ENCODE data around the gene WNT7A.

The WNT7A gene

DNA sequence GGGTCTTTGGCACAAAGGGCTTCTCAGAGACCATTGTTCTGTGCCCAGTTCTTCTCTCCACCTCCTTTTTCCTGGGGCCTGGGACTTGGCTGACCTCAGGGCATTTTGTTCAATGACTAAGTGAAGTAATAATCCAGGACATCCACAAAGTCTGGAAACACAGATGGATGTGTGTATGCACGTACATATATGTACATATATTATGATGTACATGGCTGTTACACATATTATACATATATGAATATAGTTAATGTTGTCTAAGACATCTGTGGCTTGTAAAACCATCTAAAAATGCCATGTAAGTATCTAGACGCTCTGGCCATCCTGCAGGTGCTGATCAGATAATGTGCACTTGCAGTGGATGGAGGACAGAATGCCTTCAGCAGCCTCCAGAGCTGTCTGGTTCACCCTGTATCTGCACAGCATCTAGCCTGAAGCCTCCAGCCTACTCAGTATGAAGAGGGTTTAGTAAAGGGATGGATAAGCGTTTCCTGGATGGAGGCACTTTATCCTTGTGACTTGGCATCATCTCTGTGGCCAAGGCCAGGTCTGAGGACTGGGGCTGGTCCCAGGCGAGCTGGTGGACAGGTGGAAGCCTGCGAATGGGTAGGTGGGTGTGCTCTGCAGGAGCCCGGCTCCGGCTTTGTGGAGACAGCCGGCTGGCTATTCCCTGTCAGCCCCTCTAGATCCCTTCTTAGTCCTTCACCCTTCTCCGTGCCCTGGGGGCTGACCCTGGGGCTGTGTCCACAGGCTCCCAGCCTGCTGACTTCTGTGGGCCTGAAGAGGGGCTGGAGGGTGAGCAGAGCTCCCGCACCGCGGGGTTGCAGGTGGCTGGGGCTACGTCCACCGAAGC, 88.4 kb downstream of the WNT7A start:
- no peak for DNase-seq

DNA sequence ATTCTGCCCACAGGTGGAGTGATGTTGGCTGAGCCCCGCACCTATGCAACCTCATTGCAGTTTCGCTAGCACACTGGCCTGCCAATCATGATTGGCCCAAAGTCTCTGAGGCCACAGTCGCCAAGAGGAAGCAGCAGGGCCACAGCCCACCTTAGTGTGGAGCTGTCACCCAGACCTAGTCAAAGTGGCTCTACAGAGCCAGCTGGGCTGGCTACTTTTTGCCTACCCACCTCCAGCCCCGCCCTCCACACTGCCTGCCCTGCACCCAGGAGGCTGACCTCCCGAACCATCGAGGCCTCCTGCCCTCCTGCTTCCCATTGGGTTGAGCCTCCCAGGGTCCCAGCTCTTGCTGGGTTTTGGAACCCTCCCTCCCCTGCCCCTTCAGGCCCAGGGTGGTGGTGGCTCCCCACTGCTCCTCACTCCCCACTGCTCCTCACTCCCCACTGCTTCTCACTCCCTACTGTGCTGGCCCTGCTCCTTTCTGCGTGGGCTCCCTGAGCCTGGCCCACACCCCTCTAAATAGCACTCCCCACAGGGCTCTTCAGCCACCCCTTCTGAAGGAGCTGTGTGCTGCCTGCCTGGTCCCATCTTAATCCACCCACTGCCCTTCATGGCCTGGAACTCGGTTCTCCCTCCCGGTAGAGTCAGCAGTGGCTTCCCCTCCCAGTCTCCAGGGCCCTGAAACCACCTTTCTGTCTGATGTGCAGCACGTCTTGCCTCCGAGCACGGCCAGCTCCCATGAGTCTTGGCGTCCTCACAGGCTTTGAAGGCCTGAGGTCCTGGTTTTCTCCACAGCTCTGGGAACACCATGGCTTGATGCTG, 89.3 kb downstream of the WNT7A start:
- no peak for DNase-seq

DNA sequence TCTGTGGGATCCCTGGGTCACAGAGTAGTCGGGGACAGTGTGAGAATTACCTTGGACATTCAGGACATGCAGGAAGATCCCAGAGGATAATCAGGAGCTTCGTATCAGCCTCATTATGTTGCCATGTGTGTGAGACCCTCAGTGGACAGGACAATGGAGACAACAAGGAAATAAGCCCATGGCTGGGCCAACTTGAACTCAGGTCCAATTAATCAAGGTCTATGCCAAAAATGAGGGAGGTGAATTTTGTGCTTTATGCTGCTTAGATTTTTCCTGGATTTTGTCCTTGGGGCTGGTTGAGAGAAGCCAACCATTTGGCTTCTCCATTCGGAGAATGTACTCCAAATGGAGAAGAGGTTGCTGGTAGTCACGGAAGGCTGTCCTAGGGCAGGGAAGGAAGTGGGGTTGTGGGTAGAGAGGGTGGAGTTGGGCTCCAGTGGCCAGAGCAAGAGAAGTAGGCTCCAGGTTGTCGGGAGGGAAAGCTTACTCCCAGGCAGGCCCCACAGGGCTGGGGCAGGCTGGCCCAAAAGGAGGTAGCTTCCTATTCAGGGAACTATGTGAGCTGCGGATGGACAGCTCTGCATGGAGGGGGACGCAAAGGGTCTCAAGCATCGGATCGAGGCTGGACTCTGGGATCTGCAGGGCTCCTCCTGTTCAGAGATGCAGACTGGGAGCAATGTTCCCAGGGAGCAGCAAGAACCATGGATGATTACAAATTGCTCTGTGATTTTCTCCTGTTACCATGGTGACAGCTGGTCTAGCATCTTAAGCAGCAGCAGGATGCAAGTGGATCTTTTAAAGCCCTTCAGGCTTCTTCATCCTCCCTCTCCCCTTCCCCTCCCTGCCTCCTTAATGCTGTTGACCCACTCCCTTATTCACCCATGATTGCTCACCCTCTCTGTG, 91.1 kb downstream of the WNT7A start:
- no peak for DNase-seq

DNA sequence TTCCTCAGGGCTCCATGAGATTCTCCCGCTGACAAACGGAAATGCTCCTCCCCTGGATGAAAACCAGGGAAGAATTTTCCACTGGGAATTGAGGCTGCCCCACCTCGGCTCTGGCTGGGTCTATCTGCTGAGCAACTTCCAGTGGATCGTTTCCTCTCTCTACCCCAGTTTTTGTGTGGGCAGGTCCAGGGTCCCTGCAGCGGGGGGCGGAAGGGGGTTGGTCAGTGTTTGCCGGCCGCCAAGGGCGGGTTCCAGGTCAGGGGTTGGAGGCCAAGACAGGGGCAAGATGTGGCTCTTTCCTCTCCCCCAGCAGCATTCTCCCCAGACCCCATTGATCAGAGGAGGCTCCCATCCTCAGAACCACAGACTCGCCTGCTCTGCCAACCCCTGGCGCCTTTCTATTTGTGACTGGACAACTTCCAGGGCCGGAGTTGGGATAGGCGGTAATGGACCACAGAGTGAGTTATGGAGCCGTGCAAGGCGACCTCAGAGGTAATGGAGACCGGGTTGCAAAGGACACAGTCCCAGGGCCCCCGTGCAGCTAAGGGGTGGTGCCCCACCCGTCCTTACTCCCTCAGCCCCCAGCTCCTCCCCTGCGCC, 92.2 kb downstream of the WNT7A start:
- no peak for DNase-seq

DNA sequence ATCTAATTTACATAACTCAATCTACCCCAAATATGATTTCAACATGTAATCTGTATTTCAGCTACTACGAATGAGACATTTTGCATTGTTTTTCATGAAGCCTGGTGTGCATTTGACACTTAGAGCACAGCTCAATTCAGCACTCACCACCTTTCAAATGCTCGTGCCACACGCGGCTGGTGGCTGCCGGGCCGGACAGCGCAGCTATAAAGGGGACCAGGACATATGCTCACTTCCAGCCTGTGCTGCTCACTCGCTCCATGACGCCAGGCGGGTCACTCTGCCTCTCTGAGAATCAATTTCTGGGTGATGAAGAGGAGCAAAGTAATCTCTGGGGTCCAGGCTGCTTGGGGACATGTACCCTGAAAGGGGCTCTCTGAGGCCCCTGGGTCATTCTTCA, 93.1 kb downstream of the WNT7A start:
- DNase-seq: no peak

DNA sequence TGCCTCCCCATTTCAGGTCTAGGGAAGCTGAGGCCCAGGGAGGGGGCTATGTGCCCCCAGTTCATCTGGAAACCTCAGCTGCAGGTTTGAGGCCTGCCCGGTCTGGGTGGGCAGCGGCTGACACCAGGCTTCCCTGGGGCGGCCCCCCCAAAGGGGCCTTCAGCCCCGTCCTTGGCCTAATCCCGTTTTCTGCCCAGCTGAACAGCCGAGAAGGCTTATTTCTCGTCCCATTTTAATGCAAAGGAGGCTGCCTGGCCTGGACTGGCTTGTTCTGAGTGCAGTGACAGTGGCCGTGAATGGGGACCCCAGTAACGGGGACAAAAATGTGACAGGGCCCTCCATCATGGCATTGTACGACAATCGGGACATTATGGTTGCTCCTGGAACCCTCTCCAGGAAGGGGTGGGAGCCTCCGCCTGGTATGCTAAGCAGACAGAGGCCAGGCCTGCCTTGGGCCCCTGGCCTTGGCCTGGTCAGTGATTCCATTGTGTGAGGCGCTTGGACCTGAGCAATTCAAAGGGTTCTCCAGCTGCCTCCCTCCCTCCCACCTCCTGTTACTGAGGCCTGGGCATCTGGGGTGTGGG, 93.9 kb downstream of the WNT7A start:
- DNase-seq: no peak

DNA sequence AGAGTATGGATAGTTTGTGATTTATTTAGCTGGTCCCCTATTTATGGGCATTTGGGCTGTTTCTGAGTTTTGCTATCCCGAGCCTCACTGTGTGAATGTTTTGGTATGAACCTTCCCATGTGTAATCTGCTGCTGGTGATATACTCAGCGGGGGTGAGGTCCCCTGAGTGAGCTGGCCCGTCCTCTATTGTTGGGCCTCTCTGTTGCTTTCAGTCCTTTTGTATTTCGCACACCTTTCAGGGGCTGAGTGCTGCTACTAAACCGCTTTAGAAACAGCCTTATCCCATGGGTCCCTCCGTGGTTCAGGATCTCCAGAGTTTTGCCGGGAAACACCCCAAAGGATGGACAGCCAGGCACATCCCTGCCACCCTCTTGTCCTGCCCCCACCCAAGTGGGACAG, 94.5 kb downstream of the WNT7A start:
- no peak for DNase-seq

DNA sequence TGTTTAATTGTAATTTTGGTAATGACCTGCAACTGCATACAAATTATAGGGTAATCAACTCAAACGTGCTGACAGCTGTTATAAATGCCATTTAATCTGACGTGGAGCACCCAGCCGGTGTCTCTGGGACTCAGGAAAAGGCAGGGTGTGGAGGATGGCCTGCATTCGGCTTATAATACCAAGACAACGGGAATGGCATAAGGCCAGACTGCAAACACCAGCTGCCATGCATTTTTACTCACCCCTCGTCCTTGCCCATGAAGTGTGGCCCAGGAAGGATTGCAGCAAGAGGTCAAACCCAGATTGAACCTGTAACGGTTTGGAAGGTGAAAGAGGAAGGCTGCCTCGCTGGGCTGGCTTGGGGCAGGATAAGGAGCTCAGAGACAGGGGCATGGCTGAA, 96.4 kb downstream of the WNT7A start:
- no peak for DNase-seq

DNA sequence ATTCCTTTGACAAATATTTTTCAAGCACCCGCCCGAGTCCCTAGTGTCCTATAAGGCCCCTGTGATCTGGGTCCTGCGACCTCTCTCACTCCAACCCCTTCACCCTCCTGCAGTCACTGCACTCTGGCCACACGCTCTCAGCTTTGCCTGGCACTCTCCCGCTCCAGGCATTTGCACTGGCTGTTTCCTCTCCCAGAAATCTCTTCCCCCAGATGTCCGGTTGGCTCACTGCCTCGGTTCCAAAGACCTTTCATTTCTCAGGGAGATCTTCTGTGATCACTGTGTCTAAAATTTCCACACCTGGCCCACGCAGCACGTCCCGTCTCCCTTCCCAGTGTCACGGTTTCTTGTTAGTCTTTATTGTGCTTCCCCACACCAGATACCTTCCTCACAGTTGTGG, 97.4 kb downstream of the WNT7A start:
- DNase-seq: no peak

DNA sequence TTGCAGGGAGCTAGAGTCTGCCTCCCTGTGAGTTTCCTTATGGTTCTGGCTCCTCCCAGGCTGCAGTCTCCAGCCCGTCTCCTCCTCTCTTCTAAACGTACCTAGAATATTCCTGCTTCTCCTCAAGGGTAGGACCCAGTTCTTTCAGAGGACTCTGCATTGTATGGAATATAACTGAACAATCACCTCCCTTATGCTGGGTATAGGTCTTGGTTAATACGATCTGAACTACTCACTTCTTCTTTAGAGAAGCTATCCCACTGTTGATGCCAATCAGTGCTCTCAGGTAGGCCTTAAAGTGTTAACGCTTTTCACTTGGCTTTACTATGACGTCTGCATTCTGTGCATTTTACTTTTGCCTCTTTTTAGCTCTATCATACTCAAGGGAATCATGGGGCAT, 98.5 kb downstream of the WNT7A start:
- no peak for DNase-seq

DNA sequence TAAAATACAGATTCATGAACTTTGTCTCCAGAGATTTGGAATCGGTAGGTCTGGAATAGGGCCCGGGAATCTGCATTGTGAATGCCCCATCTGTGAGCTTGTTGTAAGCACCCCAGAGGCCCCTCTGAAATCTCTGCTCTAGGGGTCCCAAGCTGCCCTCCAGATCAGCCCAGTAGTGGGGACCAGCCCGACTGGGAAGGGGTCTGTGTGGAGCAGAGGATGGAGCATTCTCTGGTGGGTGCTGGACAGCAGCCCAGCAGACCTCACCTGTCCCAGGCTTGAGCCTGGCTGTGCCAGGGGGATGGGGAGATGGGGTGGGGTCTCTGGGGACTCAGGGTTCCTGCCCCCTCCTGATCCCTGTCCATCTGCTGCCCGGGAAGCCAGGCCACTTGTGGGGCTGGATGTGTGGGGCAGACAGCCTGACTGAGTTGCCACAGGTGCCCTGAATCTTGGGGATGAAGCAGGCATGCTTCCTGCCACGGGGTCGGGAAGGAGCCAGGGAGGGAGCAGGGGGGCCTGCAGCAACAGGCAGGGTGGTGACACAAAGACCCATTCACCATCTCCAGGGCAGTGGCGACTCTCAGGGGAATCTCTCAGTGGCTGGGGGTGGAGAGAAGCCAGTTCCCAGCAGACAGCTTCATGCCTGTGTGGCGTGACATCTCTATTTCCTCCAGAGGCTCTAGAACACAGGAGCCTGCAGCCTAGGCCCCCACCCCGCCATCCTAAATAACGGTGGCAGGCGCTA, 99.3 kb downstream of the WNT7A start:
- no peak for DNase-seq

DNA sequence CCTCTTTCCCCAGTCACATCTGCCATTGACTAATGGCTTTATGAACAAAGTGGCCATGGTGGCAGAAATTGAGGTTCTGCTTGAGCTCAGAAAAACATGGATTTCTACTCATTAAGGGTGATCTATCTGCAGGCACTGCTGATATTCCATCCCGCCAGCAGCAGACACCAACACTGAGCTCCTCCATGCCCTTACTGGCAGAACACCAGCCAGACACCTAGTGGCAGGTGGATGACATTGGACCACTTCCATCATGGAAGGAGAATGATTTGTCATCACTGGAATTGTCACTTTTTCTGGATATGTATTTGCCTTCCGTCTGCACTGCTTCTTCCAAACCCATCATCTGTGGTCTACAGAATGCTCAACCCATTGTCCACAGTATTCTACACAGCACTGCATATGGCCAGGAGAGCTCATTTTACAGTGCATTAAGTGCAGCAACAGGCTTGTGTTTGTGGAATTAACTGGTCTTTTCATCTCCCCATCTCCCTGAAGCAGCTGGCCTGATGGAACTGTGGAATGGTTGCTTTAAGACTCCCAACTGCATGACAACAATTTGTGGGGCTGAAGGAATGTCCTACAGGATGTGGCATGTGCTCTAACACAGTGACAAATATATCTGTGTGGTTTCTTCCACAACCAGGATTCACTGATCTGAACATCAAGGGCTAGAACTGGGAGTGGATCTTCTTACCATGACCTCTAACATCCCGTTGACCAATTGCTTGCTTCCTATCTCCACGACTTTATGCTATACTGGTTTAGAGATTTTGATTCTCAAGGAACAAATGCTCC, 103.4 kb downstream of the WNT7A start:
- no peak for DNase-seq

DNA sequence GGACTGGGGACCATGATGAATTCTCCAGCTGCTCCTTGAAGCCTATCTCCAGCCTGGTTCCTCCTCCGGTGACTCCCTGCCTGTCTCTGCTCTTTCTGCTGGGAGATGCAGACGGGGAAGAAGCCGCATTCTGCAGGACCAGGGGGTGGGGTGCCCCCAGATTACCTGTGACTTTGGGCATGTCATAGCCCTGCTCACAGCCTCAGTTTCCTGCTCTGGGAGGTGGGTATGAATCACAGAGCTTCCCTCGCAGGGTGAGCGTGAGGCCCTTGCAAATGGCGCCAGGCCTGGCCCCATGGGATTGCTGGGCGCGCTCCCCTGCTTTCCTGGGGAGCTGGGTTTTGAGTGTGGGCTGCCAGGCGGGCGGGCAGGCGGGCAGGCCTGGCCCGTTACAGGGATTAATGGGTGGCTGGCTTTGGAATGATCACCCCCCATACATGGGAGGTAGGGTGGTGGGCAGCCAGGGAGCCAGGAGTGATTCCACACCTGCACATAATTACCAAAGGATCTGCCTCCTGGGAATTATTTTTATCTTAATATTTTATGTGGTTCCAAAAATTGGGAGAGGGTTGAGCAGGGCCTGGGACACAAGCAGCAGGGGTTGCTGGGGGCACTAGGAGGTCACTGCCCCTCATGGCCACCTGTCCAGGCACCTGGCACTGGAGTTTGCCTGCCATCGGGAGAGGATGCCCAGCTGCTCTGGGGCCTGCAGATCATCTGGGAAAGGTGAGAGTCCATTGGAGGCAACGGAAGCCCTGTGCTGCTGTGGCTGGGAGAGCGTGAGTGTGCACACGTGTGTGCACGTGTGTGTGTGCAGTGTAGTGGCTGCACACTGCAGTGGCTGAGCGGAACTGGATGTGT, 106.8 kb downstream of the WNT7A start:
- DNase-seq: no peak

DNA sequence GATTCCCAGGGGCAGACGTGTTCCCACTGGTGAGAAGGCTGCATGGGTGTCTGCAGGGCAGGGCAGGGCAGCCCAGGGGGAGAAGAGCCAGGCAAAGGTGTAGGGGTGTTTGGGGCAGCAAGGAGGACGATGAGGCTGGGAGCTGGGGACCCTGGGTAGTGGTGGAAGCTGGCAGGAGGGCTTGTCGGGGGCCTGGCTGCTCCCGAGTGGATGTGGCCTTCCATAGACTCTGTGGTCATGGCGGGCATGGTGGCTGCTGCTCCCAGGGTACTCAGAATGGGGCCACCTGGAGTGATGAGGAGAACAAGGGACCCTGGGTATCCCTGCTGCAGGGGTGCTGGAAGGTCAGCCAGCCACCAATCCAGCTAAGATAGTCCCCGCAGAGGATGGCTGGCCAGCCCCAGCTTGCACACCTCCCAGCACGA, 107.5 kb downstream of the WNT7A start:
- DNase-seq: no peak

DNA sequence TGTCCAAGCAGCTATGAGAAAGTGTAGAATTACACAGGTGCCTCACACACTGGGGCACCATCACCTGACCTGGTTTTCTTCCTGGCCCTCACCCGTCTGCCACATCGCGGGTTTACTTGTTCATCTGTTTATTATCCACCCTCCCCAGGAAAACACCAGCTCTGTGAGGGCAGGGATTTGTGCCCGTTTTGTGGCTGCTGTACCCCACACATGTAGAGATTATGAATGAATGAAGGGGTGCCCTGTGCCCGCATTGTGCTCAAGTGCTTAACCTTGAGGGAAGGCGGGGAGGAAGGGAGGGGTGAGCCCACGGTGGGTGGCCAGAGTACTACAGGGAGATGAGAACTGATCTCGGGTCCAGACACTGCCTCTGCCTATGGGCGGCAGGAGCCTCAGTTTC, 108.4 kb downstream of the WNT7A start:
- no peak for DNase-seq

DNA sequence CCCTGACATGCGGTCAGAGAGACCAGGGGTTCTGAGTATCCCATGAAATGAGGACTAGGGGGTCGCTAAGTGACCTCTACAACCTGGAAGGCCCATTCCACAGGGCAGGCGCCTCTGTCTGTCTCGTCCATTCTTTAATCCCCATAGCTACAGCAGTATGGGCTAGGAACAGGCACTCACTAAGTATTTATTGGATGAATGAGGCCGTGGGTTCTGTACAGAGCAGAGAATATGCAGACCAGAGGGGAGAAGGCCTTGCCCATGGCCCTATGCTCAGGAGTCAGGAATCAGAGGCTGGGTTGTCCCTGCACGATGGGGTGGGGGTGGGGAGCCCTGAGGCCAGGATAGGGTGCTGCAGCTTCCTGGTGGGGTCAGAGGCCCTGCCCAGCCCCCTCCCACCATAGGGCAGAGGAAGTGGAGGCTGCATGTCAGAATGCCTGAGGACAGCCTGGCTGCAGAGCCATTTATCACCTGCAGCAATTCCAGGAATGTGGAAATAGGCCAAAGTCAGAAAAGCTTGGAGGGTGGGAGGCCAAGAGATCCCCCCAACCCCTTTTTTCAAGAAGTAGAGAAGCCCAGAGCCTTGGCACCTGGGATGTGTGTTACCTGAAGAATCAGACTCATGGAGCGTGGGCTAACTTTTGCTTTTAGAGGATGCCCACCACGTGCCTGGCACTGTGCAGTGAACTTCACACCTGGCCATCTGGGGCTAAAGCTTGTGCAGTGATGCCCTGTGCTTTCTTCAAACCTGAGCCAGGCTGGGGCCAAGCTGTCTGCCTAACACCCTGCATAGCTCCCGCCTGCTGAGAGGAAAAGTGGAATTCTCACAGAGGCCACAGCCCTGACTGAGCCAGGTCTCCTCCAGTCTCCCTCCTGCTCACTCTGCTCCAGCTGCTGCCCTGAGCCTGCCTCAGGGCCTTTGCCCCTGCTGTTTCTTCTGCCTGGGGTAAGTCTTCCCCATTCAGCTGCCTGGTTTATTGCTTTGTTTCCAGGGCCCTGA, 109.4 kb downstream of the WNT7A start:
- no peak for DNase-seq

DNA sequence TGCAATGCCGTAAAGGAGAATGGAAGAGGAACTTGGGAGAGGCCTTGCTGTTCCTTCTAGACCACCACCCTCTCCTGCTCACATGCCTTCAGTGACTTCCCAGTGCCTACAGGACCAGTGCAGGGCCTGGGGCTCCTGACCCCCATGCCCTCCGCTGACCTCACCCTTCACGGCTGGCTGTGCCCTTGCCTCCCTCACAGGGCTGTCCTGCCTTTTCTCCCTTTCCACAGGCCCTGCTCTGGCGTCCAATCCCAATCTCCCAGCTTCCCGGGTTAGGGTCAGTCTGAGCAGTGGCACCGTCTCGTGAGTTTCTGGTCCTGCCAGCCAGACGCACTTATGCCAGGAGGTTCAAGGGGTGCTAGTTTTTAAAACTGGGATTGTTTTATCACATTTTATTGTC, 110.4 kb downstream of the WNT7A start:
- DNase-seq: no peak

DNA sequence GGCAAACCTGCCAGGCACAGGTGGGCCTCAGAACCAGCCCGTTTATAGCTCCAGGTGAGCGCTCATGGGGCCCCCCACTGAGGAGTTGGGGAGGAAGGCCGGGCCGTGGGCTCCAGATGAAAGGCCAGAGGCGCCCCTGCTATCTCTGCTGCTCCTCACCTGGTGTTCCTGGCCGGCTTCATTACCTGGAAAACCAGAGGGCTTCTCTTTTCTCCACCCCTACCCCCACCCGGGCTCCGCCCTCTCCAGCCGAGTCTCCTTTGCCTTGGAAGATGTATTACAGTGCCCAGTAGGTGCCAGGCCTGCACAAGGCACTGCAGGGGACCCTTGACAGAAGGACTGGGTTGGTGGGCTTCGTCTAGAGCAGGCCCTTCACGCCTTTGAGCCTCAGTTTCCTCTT, 111.4 kb downstream of the WNT7A start:
- DNase-seq: no peak

Data from NCI-H510A treated with DMSO at 0.1 percent for 48 hours (cell line).